ENCODE data around the gene POLD4.

Gene POLD4

GRCh38 chr11:67366961-67367760 lies 13.8 kb upstream of the POLD4 start:
- TF ChIP-seq CTCF (IDR thresholded peaks at IDR 0.05; ENCODE audit: extremely low read depth, missing control alignments), result no peak
- no peak for DNase-seq (ENCODE audit: low spot score)

- no peak for TF ChIP-seq CTCF (IDR thresholded peaks at IDR 0.05; ENCODE audit: extremely low read depth, missing control alignments)
- DNase-seq (ENCODE audit: low spot score), result no peak
Observed at GRCh38 chr11:67366546-67366945, 13.2 kb upstream of the POLD4 start.

GRCh38 chr11:67365736-67366444 lies 12.5 kb upstream of the POLD4 start:
- no peak for TF ChIP-seq CTCF (IDR thresholded peaks at IDR 0.05; ENCODE audit: extremely low read depth, missing control alignments)
- DNase-seq (ENCODE audit: low spot score), result no peak

- TF ChIP-seq CTCF (IDR thresholded peaks at IDR 0.05; ENCODE audit: extremely low read depth, missing control alignments), result no peak
- DNase-seq (ENCODE audit: low spot score), result no peak
Observed at GRCh38 chr11:67364783-67365722, 11.7 kb upstream of the POLD4 start.

GRCh38 chr11:67364169-67364568 lies 10.8 kb upstream of the POLD4 start:
- TF ChIP-seq CTCF (IDR thresholded peaks at IDR 0.05; ENCODE audit: extremely low read depth, missing control alignments), result no peak
- DNase-seq (ENCODE audit: low spot score), result no peak

- no peak for DNase-seq (ENCODE audit: low spot score)
- no peak for TF ChIP-seq CTCF (IDR thresholded peaks at IDR 0.05; ENCODE audit: extremely low read depth, missing control alignments)
Observed at GRCh38 chr11:67357831-67358670, 4.7 kb upstream of the POLD4 start.

Measured in GM20000 (cell line).